Ishikawa (cell line): ENCODE measurements around the gene ZNF607.

Source experiments
- CREB1 ChIP-seq: IDR thresholded peaks from 2 replicates; pipeline ENCODE4 v1.6.1; 2012; ENCODE audit warnings: low read depth
- EP300 ChIP-seq: IDR thresholded peaks from 2 replicates; pipeline ENCODE4 v1.6.1; 2012; ENCODE audit warnings: borderline replicate concordance
- FOXM1 ChIP-seq: IDR thresholded peaks from 2 replicates; pipeline ENCODE4 v1.6.1; 2012; ENCODE audit warnings: low read depth, borderline replicate concordance
- TAF1 ChIP-seq: IDR thresholded peaks from 2 replicates; pipeline ENCODE4 v1.6.1; 2012; ENCODE audit warnings: low read depth, mild to moderate bottlenecking
- TCF12 ChIP-seq: IDR thresholded peaks from 2 replicates; pipeline ENCODE4 v1.6.1; 2012; ENCODE audit warnings: low read depth
- YY1 ChIP-seq: IDR thresholded peaks from 2 replicates; pipeline ENCODE4 v1.6.1; 2012; ENCODE audit warnings: low read depth
- TF ChIP-seq, protein P1 (sequence below): IDR thresholded peaks from 2 replicates; pipeline ENCODE4 v1.6.1; 2012; ENCODE audit warnings: low read depth, mild to moderate bottlenecking

DNA sequence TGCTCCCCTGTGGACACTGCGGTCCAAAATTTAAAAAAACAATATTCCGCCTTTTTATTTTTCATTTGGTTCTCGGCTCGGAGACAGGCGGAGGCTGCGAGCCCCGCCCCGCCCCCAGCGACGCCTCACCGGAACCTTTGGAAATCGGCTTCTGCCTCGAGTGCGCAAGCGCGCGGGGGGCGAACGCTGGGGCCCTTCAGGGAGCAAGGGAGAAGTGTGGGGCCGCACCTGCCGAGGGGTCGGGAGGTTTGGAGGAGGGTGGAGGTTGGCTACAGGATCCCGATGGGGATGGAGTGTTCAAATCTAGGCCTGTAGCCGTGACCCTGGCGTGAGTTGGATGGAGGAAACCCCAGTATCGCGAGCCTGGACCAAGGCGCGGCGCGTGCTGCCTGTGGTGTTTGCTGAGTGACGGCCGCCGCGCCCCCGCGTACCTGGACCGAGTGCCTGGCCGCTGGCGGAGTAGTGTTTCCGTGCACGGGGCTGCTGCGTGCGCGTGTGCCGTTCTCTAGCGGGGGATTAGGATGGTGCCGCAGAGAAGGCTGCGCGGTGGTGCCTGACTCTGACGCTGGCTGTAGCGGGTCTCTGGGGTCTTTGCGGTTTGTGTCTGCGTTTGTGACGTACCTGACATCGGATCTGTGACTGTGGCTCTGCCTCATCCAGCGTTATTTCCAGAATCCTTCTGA lies 63.7 kb downstream of the ZNF607 start:
- TF ChIP-seq TAF1 (peak; percentile 18; the same call in 1 of the 2 replicates), EP300 (no peak), FOXM1 (no peak), YY1 (0 out of 2 replicates have a peak, but pooled peaks have one; percentile 22), CREB1 (no peak), TCF12 (no peak)
- TF ChIP-seq, protein P1, sequence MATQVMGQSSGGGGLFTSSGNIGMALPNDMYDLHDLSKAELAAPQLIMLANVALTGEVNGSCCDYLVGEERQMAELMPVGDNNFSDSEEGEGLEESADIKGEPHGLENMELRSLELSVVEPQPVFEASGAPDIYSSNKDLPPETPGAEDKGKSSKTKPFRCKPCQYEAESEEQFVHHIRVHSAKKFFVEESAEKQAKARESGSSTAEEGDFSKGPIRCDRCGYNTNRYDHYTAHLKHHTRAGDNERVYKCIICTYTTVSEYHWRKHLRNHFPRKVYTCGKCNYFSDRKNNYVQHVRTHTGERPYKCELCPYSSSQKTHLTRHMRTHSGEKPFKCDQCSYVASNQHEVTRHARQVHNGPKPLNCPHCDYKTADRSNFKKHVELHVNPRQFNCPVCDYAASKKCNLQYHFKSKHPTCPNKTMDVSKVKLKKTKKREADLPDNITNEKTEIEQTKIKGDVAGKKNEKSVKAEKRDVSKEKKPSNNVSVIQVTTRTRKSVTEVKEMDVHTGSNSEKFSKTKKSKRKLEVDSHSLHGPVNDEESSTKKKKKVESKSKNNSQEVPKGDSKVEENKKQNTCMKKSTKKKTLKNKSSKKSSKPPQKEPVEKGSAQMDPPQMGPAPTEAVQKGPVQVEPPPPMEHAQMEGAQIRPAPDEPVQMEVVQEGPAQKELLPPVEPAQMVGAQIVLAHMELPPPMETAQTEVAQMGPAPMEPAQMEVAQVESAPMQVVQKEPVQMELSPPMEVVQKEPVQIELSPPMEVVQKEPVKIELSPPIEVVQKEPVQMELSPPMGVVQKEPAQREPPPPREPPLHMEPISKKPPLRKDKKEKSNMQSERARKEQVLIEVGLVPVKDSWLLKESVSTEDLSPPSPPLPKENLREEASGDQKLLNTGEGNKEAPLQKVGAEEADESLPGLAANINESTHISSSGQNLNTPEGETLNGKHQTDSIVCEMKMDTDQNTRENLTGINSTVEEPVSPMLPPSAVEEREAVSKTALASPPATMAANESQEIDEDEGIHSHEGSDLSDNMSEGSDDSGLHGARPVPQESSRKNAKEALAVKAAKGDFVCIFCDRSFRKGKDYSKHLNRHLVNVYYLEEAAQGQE: no peak
